Activated T-helper 1 cell treated with anti-CD3 and anti-CD28 coated beads, Interleukin-2, amount 50 U/mL, for 16 hours (primary cell): Measurements from ENCODE around the gene EDRF1.

ENCODE experiments used
- DNase-seq, 2 donors: peaks; one replicate each; pipeline ENCODE4 v3.0.0-alpha.2; 2020; ENCODE audit warnings: low read depth in 1 of 2, low spot score in 1 of 2

The EDRF1 gene

DNA sequence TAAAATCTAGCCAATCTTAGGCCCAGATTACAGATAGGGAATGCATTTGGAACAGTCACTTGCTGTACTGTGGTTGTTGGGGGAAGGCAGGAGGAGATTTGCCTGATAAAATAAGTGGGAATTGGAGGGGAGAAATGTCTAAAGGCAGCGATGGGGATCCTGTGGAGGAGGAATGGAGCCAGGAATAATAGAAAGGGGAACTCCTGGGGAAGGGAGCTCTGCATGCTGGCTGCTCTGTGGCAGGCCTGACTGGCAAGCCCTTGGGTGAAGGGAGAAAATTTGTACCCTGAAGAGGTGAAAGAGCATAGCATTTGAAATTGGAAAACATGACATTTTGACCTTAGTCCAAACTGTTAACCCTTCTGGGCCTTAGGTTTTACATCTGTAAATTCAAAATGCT lies 42.5 kb downstream of the EDRF1 start:
- DNase-seq, result no peak

DNA sequence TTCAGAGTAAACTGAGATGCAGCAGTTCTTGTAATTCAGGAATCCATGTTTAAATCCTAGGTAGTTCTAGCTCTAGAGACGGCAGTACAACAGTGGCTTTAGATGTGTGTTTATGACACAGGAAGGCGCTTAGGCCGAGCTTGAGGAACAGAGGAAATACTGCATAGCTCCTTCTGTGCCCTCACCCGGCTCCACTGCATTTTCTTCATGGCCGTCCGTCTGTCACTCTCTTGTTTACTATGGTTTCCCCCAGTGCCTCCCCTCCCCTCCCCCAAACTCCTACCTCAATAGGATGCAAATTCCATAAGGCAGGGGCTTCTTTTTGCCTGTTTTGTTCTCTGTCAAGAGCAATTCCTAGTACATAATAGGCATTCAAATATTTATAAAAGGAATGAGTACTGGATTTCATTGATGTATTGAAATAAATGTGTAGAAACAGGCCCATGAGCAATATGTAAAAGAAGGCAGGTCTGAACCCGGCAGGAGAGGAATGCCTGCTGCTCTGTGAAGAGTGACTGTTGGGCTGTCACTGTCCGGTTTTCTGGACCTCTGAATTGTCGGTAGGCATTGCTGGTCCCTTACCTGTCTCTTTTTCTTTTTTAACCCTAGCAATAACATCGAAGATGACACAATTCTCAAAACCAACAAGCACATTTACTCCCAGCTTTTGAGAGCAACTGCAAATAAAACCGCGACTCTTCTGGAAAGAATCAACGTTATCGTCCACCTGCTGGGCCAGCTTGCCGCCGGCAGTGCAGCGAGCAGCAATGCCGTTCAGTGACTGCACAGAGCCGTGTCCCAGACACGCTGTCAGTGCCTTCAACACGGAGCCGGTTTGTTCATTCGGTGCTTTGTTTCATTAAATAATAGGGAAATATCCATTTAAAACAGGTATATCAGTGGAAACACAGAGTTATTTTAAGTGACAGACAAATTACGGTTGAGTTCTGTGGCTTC lies 43.5 kb downstream of the EDRF1 start:
- no peak for DNase-seq

DNA sequence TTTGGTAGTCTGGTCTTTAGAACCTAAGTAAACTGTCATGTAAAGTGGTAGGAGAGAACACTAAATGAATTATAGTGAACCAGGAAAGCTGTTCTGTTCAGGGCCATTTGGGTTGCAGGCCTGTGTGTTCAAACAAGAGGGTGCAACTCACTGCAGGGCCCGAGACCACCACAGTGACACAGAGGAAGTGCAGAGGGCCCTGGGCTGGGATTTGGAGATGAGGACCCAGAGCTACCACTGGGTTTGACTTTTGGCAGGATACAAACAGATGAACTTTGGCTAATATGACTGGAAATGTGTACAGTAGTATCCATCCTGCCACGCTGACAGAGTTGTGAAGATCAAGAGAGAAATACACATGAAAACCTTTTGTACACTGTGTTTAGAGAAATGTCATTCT lies 46.3 kb downstream of the EDRF1 start:
- DNase-seq, result no peak

DNA sequence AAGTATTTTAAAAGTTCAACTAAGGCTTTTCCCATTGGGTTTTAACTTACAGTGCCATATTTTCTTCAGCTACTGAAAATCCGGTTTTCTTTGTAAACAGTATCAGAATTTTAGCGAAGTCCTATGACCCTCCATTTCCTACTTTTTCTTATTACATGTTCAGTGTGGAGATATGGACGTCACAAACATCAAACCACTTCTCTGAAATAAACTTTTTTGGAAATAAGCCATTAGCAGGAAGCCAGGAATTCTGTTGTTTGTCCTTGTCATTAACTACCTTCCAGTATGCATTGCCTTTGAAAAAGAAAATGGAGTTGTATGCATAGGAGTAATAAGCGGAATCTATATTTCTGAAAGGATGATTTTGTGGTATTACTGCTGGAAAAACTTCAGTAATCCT lies 47.0 kb downstream of the EDRF1 start:
- DNase-seq, result no peak

DNA sequence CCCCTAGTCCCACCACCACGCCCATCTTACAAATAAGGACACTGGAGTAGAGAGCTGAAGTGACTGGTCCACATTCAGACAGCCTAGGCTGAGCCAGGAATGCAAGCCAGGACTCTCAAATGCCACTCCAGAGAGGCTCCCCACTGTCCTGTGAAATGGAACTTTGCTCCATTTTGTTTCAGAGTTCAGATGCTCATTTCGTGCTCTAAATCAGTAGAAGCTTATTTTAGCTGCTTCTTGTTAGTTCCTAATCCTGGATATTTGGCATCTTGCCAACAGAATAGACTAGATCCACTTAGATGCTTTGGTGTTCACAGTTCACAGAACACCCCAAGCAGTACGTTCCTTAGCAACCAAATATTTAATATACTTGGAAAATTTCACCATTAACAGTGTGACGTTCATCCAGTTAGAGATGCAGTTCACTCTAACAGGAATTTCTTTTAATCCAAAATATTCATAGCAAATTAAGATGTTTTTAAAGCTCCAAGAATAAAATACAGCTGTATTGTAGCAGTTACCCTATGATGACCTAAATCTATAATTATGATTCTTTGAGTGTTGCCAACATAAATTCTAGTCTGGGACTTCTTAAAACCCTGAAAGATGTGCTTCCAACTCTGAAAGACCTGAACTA lies 48.8 kb downstream of the EDRF1 start:
- no peak for DNase-seq

DNA sequence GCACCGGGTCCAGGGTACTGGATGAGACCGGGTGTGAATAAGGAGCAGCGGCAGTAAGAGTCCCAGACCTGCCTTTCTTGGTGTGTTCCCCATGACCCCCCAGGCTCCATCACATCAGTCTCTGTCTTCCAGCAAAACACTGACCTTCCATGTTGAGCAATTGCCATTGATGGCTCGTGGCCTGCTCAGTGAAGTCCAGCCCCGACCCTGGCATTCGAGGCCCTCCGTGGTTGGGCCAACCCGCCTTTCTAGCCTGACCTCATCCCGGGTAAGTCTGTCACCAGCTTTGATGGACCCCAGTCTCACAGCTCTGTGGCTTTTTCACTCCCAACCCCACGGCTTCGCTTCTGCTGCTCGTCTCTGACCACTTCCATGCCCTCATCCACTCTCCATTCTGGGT lies 49.7 kb downstream of the EDRF1 start:
- no peak for DNase-seq

DNA sequence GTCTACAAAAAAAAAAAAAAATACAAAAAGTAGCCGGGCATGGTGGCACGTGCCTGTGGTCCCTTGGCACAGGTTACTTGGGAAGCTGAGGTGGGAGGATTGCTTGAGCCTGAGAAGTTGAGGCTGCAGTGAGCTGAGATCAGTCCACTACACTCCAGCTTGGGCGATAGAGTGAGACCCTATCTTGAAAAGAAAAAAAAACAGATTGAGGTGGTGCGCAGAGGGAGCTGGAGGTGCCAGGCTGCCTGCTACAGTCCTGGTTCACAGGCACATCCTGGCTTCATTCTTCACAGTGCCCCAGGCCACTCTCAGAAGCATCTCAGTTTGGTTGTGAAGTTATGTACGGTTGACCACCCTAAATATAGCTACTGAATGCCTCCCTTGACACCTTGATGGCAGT lies 51.3 kb downstream of the EDRF1 start:
- no peak for DNase-seq

DNA sequence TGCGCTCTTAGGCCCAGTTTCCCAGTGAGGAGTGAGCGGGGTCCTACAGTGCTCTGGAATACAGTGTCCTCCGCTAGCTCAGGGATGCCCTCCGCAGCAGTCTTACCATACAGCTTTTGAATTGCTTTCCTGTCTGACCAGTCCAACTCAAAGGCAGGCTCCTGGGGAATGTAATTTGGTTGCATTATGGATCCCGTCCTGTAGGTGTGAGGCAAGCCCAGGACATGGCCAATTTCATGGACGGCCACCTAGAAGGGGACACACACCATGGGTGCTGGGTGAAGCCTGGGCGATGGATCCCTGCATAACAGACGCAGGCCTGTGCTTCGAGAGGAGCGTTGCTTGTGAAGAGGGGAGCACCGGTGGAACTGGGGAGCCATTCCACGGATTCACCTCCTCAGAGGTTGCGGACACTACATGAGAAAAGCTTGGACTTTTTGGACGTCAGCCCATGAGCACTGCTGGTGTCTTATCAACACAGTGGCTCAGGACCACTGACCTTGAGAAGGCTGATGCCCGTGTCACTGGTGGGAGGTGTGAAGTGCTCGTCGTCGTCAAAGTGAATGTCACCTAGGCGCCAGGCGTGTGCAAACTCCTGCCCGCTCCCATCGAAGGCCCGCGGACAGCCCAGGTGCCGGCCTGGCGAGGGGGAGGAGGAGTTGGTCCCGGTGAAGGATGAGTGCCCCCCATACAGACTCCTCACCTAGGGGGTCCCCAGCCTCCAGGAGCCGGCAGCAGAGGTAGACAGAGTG lies 52.8 kb downstream of the EDRF1 start:
- DNase-seq, result no peak

DNA sequence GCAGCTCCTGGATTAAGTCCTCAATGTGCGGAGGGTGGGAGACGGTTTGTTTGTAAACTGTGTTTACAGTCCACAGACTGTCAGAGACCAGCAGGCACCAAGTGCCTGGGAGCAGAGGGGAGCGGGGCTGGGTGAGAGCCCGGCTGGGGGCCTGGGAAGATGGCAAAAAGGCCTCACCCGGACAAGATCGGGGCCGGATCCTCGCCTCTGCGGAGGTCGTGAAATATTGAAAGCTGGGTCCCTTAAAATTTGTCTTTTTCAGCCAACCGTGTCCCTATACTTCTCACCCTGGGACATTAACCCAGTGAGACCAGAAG lies 53.3 kb downstream of the EDRF1 start:
- no peak for DNase-seq

DNA sequence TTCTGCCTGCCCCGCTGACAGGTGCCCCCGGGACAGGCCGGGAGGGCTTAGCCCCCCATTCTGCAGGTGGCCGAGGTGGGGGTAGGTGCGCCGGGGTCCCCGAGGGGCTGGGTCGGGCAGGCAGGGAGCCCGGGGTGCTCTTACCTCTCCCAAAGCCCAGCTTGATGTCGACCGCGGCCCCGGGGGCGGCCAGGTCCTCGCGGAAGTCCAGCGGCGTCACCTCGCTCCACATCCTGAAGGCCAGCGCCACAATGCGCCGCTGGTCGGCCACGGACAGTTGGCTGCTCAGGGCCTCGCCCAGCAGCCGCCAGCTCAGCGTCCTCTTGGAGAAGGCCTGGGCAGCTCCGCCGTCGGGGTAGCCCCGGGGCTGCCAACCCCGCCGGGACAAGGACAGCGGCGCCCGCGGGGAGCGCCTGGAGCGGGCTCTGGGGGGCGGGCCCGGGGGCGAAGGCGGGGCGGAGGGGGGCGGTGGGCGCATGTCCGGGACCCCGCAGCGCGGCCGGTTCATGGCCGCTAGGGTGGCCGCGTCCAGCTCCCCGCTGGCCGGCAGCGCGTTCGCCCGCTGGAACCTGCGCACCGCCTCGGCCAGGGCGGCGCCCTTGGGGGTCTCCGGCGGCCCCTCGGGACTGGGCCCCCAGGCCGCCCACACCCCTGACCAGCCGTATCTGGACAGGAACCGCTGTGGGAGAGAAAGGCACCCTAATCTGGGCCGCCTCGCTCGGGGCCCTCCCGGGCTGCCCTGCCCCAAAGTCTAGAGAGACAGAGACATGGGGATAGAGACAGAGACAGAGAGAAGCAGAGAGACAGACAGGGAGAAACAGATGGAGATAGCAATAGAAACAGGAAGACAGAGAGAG lies 54.4 kb downstream of the EDRF1 start:
- no peak for DNase-seq

DNA sequence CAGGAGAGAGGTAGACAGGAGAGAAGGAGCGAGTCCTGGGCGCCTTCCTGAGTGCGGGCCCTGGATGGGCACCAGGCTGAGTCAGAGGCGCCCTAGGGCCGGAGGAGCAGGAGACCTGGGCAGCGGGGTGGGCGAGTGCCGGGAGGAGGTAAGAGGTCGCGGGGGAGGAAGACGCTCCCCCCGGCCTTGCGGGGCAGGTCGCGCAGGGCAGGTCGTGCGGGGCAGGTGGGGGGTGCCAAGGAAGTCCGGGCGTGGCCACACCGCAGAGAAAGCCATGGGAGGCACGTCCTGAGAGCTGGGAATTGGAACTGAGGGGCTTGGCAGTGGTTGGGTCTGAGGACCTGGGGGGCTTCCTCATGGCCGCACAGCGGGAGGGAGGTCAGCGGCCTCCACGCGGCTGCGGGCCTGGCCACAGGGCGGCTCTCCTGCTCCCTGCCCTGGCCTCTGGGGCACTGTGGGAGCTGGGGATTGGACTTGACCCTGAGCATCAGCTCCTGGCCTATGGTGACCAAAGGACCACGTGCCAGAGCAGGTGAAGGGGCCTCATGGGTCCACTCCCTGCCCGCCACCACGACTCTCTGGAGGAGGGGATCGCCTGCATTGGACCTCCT lies 55.2 kb downstream of the EDRF1 start:
- DNase-seq, result no peak

DNA sequence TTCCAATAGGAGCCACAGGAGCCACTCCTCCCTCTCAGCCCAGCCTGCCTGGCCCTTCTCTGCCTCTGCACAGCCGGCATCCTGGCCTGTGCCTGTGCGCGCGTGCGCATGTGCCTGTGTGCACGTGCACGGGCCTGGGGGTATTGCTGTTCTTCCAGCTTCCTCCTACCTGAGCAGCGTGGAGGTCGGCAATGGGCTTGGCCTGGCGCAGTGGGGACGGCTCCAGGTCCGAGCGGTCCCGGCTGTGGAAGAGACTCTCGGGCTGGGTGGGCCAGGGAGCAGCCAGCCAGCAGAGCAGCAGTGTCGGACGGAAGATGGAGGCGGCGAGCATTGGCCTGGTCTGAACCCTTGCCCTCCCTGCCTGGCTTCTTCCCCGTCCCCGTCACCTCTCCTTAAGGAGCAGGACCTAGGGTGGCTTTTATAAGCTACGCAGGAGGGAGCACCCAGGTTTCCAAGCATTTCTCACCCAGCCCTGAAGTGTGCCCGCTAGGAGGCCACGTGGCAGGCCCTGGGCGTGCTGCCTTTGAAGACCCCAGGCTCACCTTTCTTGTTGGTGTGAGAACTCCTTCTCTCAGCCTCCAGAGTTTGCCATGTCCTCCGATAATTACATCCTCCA lies 56.1 kb downstream of the EDRF1 start, which contains the start of gene MMP21:
Gene MMP21 (minus strand): TSS at position 331 of the 616 bp plus-strand sequence. CDS start 0 bp downstream, at position 331.
- DNase-seq, result no peak

DNA sequence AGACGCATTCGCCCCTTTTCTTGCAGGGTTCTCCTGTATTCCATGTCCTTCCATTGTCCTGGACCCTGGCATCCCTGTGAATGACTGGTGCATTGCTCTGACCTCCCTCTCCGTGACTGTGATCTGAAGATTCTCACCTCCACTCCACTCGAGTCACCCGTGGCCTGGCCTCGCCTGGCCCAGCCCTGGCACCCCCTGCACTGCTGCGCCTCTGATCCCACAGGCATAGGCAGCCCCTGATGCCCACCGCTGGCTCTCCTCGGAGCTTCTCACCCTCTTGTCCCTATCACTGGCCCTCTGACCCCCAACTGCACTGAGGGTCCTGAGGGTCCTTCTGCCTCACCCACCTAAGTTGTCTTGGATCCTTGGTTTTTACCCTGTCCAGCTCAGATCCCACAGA lies 58.3 kb downstream of the EDRF1 start:
- DNase-seq, result no peak

DNA sequence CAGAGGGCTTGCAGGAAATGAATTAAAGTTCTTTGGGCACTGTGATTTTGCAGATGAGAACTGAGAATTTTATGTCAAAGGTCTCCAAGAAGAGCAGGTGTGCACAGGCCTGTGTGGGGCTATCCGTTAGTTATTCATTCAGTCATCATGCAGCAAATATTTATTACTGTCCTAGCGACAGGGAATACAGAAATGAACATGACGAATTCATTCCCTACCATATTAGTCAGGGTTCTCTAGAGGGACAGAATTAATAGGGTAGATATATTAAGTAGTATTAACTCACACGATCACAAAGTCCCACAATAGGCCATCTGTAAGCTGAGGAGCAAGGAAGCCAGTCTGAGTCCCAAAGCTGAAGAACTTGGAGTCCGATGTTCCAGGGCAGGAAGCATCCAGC lies 59.0 kb downstream of the EDRF1 start:
- no peak for DNase-seq

DNA sequence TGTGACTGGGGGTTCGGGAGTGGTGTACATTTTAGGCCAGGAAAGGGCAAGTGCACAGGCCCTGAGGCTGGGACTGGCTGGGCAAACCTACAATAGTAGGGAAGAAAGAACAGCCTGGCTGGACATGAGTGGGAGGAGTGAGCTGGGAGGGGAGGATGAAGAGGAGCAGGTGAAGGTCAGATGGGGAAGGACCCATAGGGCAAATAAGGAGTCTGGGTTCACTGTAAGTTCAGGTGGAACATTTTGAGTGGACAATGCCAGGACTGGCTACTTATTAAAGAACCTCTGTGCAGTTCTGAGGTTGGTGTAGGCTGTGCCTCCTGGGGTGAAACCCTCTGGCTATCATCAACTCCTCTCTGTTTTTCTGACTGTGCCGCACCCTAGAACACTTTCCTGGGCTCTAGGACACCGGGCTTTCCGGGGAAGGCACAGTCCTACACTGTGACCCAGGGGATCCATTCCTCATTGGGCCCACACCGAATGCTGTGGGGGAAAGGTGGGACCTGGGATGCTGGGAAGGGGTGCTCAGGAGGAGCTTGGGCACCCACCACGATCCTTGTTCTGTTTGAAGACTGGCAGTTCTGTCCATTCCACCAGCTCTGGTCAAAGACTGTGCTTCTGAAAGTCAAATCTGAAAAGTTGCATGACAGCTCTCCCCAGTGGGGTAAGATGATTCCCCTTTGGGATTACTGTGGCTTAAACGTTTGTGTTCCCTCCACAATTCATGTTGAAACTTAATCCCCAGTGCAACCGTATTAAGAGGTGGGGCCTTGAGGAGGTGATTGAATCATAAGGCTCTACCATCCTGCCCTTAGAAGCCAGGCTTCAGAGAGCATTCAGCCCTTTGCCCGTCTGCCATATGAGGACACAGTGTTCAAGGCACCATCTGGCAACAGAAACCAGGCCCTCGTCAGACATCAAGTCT lies 60.2 kb downstream of the EDRF1 start:
- no peak for DNase-seq

DNA sequence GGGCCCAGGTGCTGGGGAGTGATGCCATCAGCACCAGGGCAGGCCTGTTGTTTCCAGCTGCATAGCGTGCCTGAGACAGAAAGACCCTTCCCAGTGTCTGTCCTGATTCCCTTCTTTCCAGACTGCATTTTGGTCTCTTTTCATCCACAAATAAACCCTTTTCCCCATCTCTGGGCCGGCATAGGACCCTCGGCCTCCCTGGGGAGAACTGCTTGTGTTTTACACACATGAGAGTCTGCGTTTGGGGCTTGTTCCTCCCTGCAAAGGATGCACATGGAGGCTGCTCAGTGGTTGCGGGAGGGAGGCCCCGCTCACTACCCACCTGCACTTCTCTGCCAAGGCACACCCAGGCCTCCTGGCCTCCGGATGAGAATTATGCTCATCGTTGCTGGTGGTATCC lies 61.9 kb downstream of the EDRF1 start:
- no peak for DNase-seq

DNA sequence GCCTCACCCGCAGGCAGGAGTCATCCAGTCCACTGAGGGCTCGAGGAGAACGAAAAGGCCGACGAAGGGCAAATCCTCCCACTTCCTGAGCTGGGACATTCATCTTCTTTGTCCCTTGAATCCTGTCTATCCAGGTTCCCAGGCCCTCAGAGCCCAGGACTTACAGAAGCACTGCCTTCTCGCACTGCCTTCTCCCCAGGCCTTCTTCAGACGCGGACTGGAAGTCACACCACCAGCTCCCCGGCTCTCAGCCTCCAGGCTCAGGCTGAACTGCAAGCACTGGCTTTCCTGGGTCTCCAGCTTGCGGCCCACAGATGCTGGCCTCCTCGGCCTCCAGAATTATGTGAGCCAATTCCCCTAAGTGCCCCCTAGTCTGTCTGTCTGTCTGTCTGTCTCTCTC lies 62.5 kb downstream of the EDRF1 start:
- DNase-seq, result no peak

DNA sequence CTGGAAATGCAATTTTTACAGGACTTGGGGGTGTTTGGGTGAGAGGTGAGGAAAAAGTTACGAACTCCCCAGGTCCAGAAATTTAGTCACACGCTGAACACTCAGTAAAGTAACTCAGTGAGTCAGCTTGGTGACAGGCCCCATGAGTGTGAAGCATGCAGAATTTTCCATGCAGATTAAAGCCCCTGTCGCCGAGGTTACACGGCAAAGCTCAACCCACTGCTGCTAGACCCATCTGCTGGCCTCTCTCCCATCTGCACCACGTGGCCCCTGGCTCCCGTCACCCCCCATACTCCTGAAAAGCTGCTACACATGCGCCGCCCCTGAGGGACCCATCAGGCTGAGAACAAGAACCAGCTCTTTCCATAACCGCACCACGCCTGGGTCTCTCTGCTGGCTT lies 63.1 kb downstream of the EDRF1 start:
- no peak for DNase-seq

DNA sequence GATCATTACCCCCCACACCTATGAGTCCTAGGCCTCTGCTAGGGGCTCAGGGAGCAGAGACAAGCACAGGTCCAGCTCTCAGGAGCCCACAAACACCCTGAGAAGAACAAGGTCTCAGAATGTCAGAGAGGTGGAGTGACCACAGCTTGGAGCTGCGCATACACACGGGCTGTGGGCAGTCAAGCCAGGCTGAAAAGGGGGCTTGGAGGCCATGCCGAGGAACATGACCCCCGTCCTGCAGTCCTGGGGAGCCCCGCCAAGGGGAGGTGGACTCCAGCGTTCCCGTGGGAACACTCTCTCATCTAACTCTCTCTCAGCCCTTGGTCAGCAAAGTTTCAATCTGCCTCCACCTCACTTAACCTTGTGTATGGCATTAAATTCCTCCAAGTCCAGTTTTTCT lies 63.9 kb downstream of the EDRF1 start:
- no peak for DNase-seq
